ENCODE data around the gene BRCA1. TPM values are rescaled to one million over a fixed set of nuclear protein-coding genes. Genes with fewer than 3 reads are reported as not detected.

Gene BRCA1
- total RNA-seq, 1 experiment from 2014 or later: 44.1 TPM

GRCh38 chr17:43039646-43040045, 85.5 kb downstream of the BRCA1 start:
- no peaks in the 10 kb centered on the region for H4K20me1 ChIP-seq (ENCODE audit: insufficient read depth)
- no peaks in the 10 kb centered on the region; a peak in 2 of 4 replicates for H3K36me3 ChIP-seq (ENCODE audit: control insufficient read depth in 1 of 2, insufficient read depth in 2 of 2, low read length in 2 of 2)
- no peaks in the 10 kb centered on the region for H3K27me3 ChIP-seq (ENCODE audit: insufficient read depth, low read length)
- no peak overlapping the region for H3K9ac ChIP-seq (ENCODE audit: low read length)
- DNase-seq (ENCODE audit: low read depth, low spot score) (no peak), ATAC-seq (no peak)
- H3K4me3 ChIP-seq (replicated peaks in 1 of 2; ENCODE audit: low read depth in 1 of 2, low read length in 2 of 2): no peak overlapping the region
- no peak overlapping the region for H3K27ac ChIP-seq (ENCODE audit: low read depth, low read length)
- H3K79me2 ChIP-seq (ENCODE audit: insufficient read depth, low read length): no peaks in the 10 kb centered on the region
- no peak overlapping the region for H3K4me2 ChIP-seq (ENCODE audit: low read length)
- TF ChIP-seq ELF1 (IDR thresholded peaks at IDR 0.05; ENCODE audit: borderline replicate concordance, low read depth): no peak
- no peak for TF ChIP-seq CTCF (IDR thresholded peaks at IDR 0.05 in 2 of 3, conservative IDR thresholded peaks at IDR 0.05 in 1 of 3; ENCODE audit: borderline replicate concordance in 1 of 3, insufficient read depth in 1 of 3, low read depth in 2 of 3, low read length in 2 of 3)
- no peak for TF ChIP-seq SIN3A (IDR thresholded peaks at IDR 0.05; ENCODE audit: low read depth)
- TF ChIP-seq EZH2 (IDR thresholded peaks at IDR 0.05): no peak
- TF ChIP-seq YY1 (IDR thresholded peaks at IDR 0.05; ENCODE audit: extremely low read depth, insufficient replicate concordance, low read depth, low read length): no peak
- no peak for TF ChIP-seq POLR2A (IDR thresholded peaks at IDR 0.05; ENCODE audit: borderline replicate concordance, extremely low read depth, insufficient read depth, insufficient read length)
- no peak for TF ChIP-seq MAX (IDR thresholded peaks at IDR 0.05)
- H3K9me3 ChIP-seq (ENCODE audit: control insufficient read depth in 1 of 2, insufficient read depth in 1 of 2, low read depth in 1 of 2, low read length in 2 of 2): no peaks in the 10 kb centered on the region
- ChIA-PET POLR2A (no interaction called here), CTCF (no interaction called here), RAD21 (ENCODE audit: low non-redundant PET in 1 of 2, low total read pairs in 2 of 2, uncharacterized antibody in 2 of 2, unreplicated experiment in 2 of 2) (no interaction called here)
- intact Hi-C loops (cut with micrococcal nuclease): no loop called here
- H3K9me2 ChIP-seq (ENCODE audit: insufficient read depth): no peaks in the 10 kb centered on the region
- H3K4me1 ChIP-seq (ENCODE audit: control insufficient read depth in 1 of 2, insufficient read depth in 2 of 2, low read length in 2 of 2): no peaks in the 10 kb centered on the region
- no peak overlapping the region for H2AFZ ChIP-seq (ENCODE audit: low read depth, low read length, poor library complexity, severe bottlenecking)
- no TSS peak for BruUV-seq (replicated peaks)

- H3K9me3 ChIP-seq (ENCODE audit: control insufficient read depth in 1 of 2, insufficient read depth in 1 of 2, low read depth in 1 of 2, low read length in 2 of 2): no peaks in the 10 kb centered on the region
- DNase-seq (ENCODE audit: low read depth, low spot score): no peak
- CTCF ChIA-PET: no interaction called here
- no peaks in the 10 kb centered on the region for H4K20me1 ChIP-seq (ENCODE audit: insufficient read depth)
- no peak overlapping the region for H3K9ac ChIP-seq (ENCODE audit: low read length)
- H3K4me3 ChIP-seq (replicated peaks in 1 of 2; ENCODE audit: low read depth in 1 of 2, low read length in 2 of 2): no peak overlapping the region
- ATAC-seq: no peak
- RAD21 ChIA-PET (ENCODE audit: low non-redundant PET in 1 of 2, low total read pairs in 2 of 2, uncharacterized antibody in 2 of 2, unreplicated experiment in 2 of 2): no interaction called here
- no peak overlapping the region for H3K4me2 ChIP-seq (ENCODE audit: low read length)
- H3K79me2 ChIP-seq (ENCODE audit: insufficient read depth, low read length): no peaks in the 10 kb centered on the region
- no peaks in the 10 kb centered on the region for H3K4me1 ChIP-seq (ENCODE audit: control insufficient read depth in 1 of 2, insufficient read depth in 2 of 2, low read length in 2 of 2)
- no peaks in the 10 kb centered on the region for H3K36me3 ChIP-seq (ENCODE audit: control insufficient read depth in 1 of 2, insufficient read depth in 2 of 2, low read length in 2 of 2)
- no peaks in the 10 kb centered on the region for H3K9me2 ChIP-seq (ENCODE audit: insufficient read depth)
- no TSS peak for BruUV-seq (replicated peaks)
- H2AFZ ChIP-seq (ENCODE audit: low read depth, low read length, poor library complexity, severe bottlenecking): no peak overlapping the region
- no peaks in the 10 kb centered on the region for H3K27me3 ChIP-seq (ENCODE audit: insufficient read depth, low read length)
- intact Hi-C loops (cut with micrococcal nuclease): no loop called here
- H3K27ac ChIP-seq (ENCODE audit: low read depth, low read length): no peak overlapping the region
- POLR2A ChIA-PET: no interaction called here
- TF ChIP-seq JUND (IDR thresholded peaks at IDR 0.05) (no peak), POLR2A (IDR thresholded peaks at IDR 0.05; ENCODE audit: borderline replicate concordance, extremely low read depth, insufficient read depth, insufficient read length) (no peak), ELF1 (IDR thresholded peaks at IDR 0.05; ENCODE audit: borderline replicate concordance, low read depth) (no peak), TCF7L2 (IDR thresholded peaks at IDR 0.05; ENCODE audit: borderline replicate concordance, extremely low read depth, insufficient read depth, insufficient read length) (no peak), MAX (IDR thresholded peaks at IDR 0.05) (no peak), CTCF (IDR thresholded peaks at IDR 0.05 in 2 of 3, conservative IDR thresholded peaks at IDR 0.05 in 1 of 3; ENCODE audit: borderline replicate concordance in 1 of 3, insufficient read depth in 1 of 3, low read depth in 2 of 3, low read length in 2 of 3) (no peak), SIN3A (IDR thresholded peaks at IDR 0.05; ENCODE audit: low read depth) (no peak), ZFX (IDR thresholded peaks at IDR 0.05) (no peak), EGR1 (IDR thresholded peaks at IDR 0.05; ENCODE audit: low read depth) (no peak)
Observed at GRCh38 chr17:43034894-43035293, 90.3 kb downstream of the BRCA1 start.
